Liver (tissue), 3 donors: ENCODE data around the gene S100A16.
"Not testable (repeated sequence)": the region's sequence is repeated elsewhere in the genome, so short reads cannot be mapped to it uniquely, and the experiment has no call there.

Experiments
- EGR1 ChIP-seq, 2 donors: IDR thresholded peaks; 2 replicates each; pipeline ENCODE4 v1.6.1; 2016 to 2018; ENCODE audit warnings: antibody characterized with exemption in 2 of 2, low read depth in 2 of 2
- GABPA ChIP-seq, 2 donors: IDR thresholded peaks in 1 of 2; conservative IDR thresholded peaks in 1 of 2; 2 replicates each; pipeline ENCODE4 v1.6.1; 2016; ENCODE audit warnings: antibody characterized with exemption in 2 of 2, mild to moderate bottlenecking in 1 of 2, moderate library complexity in 1 of 2
- HNF4G ChIP-seq: IDR thresholded peaks from 2 replicates; pipeline ENCODE4 v1.6.1; 2016; ENCODE audit warnings: antibody characterized with exemption
- JUND ChIP-seq, 2 donors: IDR thresholded peaks; 2 replicates each; pipeline ENCODE4 v1.6.1; 2016; ENCODE audit warnings: antibody characterized with exemption in 2 of 2
- RAD21 ChIP-seq, 2 donors: IDR thresholded peaks; 2 replicates each; pipeline ENCODE4 v1.6.1; 2016; ENCODE audit warnings: antibody characterized with exemption in 2 of 2, mild to moderate bottlenecking in 2 of 2
- RXRA ChIP-seq, 2 donors: IDR thresholded peaks; 2 replicates each; pipeline ENCODE4 v1.6.1; 2017 to 2018; ENCODE audit warnings: antibody characterized with exemption in 2 of 2, mild to moderate bottlenecking in 1 of 2
- TAF1 ChIP-seq: conservative IDR thresholded peaks from 2 replicates; pipeline ENCODE4 v1.6.1; 2016; ENCODE audit warnings: antibody characterized with exemption, mild to moderate bottlenecking
- TF ChIP-seq, protein P1 (sequence below): IDR thresholded peaks from 2 replicates; pipeline ENCODE4 v1.6.1; 2016; ENCODE audit warnings: antibody characterized with exemption
- TF ChIP-seq, protein P2 (sequence below): fragments of 150-350 bp; IDR thresholded peaks from 2 replicates; pipeline ENCODE4 v1.5.1; 2017; ENCODE audit warnings: improper control_type of control experiment, low read depth, low read length; ENCODE audit not compliant: missing input control
- TF ChIP-seq, protein P3 (sequence below): IDR thresholded peaks from 2 replicates; pipeline ENCODE4 v1.6.1; 2016; ENCODE audit warnings: antibody characterized with exemption, mild to moderate bottlenecking
- donor health status: healthy.
- donor health status: healthy.

DNA sequence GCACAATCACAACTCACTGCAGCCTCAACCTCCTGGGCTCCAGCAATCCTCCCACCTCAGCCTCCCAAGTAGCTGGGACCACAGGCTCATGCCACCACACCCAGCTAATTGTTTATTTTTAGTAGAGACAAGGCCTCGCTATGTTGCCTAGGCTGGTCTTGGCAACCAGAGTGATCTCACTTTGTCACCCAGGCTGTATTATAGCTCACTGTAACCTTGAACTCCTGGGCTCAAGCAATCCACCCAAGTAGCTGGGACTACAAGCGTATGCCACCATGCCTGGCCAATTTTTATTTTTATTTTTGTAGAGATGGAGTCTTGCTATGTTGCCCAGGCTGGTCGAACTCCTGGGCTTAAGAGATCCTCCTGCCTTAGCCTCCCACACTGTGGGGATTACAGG, 50.9 kb downstream of the S100A16 start:
- TF ChIP-seq, protein P1, sequence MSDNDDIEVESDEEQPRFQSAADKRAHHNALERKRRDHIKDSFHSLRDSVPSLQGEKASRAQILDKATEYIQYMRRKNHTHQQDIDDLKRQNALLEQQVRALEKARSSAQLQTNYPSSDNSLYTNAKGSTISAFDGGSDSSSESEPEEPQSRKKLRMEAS, result not testable (repeated sequence)
- TF ChIP-seq, protein P2, sequence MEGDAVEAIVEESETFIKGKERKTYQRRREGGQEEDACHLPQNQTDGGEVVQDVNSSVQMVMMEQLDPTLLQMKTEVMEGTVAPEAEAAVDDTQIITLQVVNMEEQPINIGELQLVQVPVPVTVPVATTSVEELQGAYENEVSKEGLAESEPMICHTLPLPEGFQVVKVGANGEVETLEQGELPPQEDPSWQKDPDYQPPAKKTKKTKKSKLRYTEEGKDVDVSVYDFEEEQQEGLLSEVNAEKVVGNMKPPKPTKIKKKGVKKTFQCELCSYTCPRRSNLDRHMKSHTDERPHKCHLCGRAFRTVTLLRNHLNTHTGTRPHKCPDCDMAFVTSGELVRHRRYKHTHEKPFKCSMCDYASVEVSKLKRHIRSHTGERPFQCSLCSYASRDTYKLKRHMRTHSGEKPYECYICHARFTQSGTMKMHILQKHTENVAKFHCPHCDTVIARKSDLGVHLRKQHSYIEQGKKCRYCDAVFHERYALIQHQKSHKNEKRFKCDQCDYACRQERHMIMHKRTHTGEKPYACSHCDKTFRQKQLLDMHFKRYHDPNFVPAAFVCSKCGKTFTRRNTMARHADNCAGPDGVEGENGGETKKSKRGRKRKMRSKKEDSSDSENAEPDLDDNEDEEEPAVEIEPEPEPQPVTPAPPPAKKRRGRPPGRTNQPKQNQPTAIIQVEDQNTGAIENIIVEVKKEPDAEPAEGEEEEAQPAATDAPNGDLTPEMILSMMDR, result not testable (repeated sequence)
- TF ChIP-seq, protein P3, sequence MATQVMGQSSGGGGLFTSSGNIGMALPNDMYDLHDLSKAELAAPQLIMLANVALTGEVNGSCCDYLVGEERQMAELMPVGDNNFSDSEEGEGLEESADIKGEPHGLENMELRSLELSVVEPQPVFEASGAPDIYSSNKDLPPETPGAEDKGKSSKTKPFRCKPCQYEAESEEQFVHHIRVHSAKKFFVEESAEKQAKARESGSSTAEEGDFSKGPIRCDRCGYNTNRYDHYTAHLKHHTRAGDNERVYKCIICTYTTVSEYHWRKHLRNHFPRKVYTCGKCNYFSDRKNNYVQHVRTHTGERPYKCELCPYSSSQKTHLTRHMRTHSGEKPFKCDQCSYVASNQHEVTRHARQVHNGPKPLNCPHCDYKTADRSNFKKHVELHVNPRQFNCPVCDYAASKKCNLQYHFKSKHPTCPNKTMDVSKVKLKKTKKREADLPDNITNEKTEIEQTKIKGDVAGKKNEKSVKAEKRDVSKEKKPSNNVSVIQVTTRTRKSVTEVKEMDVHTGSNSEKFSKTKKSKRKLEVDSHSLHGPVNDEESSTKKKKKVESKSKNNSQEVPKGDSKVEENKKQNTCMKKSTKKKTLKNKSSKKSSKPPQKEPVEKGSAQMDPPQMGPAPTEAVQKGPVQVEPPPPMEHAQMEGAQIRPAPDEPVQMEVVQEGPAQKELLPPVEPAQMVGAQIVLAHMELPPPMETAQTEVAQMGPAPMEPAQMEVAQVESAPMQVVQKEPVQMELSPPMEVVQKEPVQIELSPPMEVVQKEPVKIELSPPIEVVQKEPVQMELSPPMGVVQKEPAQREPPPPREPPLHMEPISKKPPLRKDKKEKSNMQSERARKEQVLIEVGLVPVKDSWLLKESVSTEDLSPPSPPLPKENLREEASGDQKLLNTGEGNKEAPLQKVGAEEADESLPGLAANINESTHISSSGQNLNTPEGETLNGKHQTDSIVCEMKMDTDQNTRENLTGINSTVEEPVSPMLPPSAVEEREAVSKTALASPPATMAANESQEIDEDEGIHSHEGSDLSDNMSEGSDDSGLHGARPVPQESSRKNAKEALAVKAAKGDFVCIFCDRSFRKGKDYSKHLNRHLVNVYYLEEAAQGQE, result not testable (repeated sequence)
- not testable (repeated sequence) for TF ChIP-seq RAD21 (IDR thresholded peaks at IDR 0.05); RXRA (IDR thresholded peaks at IDR 0.05); TAF1; EGR1 (IDR thresholded peaks at IDR 0.05; ENCODE audit: low read depth in 2 of 2); JUND (IDR thresholded peaks at IDR 0.05); HNF4G; GABPA (IDR thresholded peaks at IDR 0.05 in 1 of 2, conservative IDR thresholded peaks at IDR 0.05 in 1 of 2)
